Lung (tissue), 12 donors: ENCODE data around the gene HPSE2. TPM values are rescaled to one million over a fixed set of nuclear protein-coding genes. Genes with fewer than 3 reads are reported as not detected.

Experiments
- ATAC-seq: fragments of 200-7000 bp; cut with Tn5 transposase; one replicate; pipeline ENCODE4 v1.9.1; 2020; ENCODE audit warnings: moderate number of reproducible peaks; ENCODE audit not compliant: insufficient read depth, low FRiP score
- DNase-seq, 3 donors: peaks; one replicate each; pipeline ENCODE4 v3.0.0-alpha.2; 2013 to 2017
- H3K27ac ChIP-seq, 2 donors: one replicate each; pipeline ENCODE4 v1.5.1; 2013; ENCODE audit warnings: mild to moderate bottlenecking in 2 of 2, moderate library complexity in 2 of 2, control low read depth in 1 of 2, inconsistent platforms in 1 of 2, low read depth in 1 of 2, low read length in 1 of 2
- H3K27me3 ChIP-seq, 3 donors: one replicate each; pipeline ENCODE4 v1.5.1; 2013; ENCODE audit warnings: low read length in 2 of 3; ENCODE audit not compliant: control insufficient read depth in 3 of 3, insufficient read depth in 3 of 3
- H3K36me3 ChIP-seq, 4 donors: one replicate each; pipeline ENCODE4 v1.5.1; 2013; ENCODE audit warnings: low read length in 4 of 4, mild to moderate bottlenecking in 1 of 4, moderate library complexity in 1 of 4; ENCODE audit not compliant: control insufficient read depth in 4 of 4, insufficient read depth in 4 of 4
- H3K4me1 ChIP-seq, 5 donors: one replicate each; pipeline ENCODE4 v1.5.1; 2013; ENCODE audit warnings: low read length in 5 of 5, mild to moderate bottlenecking in 2 of 5, moderate library complexity in 1 of 5; ENCODE audit not compliant: control insufficient read depth in 5 of 5, insufficient read depth in 5 of 5
- H3K4me3 ChIP-seq: one replicate; pipeline ENCODE4 v1.5.1; 2013; ENCODE audit warnings: mild to moderate bottlenecking, control low read depth, moderate library complexity
- H3K9ac ChIP-seq, 2 donors: one replicate each; pipeline ENCODE4 v1.5.1; 2013; ENCODE audit warnings: low read length in 2 of 2, control low read depth in 1 of 2; ENCODE audit not compliant: insufficient read depth in 1 of 2
- H3K9me3 ChIP-seq, 4 donors: one replicate each; pipeline ENCODE4 v1.5.1; 2013; ENCODE audit warnings: low read length in 3 of 4, mild to moderate bottlenecking in 1 of 4, moderate library complexity in 1 of 4; ENCODE audit not compliant: control insufficient read depth in 4 of 4, insufficient read depth in 3 of 4
- WGBS, 2 donors: extraction: QIAGEN DNeasy Blood & Tissue Kit; methylation state at CpG; one replicate each; pipeline ENCODE4 v1.1.7; 2013; 5-methylcytosine and 5-hydroxymethylcytosine counted together
- polyA plus RNA-seq, 2 donors: library from polyadenylated mRNA; stranded (reverse); fragments of 200-250 nt; gene quantifications; one replicate each; pipeline ENCODE4 v1.2.1, GENCODE V29; 2013
- total RNA-seq, 2 donors: library from RNA; depleted of rRNA in 1 of 2; stranded (reverse); fragments of >200 nt in 1 of 2; gene quantifications; one replicate each; pipeline ENCODE4 v1.2.1, GENCODE V29; 2014 to 2021
- TF ChIP-seq, protein P1 (sequence below): IDR thresholded peaks from 2 replicates; pipeline ENCODE4 v1.5.1; 2012; ENCODE audit warnings: mild to moderate bottlenecking; ENCODE audit errors: control extremely low read depth, extremely low read depth
- donor health status: control.
- donor health status: control.
- donor health status: Bipolar disorder and iron deficiency.
- donor health status: healthy.
- donor health status: DM: yes; HTN: yes; CAD: no.

HPSE2 gene
- total and polyA plus RNA-seq, 4 donors = 0.32 to 47.3 (median 1.9) TPM

- no peak for ATAC-seq
- no peak overlapping the region for H3K27ac ChIP-seq
- no peaks in the 10 kb centered on the region for H3K36me3 ChIP-seq
- H3K27me3 ChIP-seq = no peaks in the 10 kb centered on the region
- no peak overlapping the region for H3K4me3 ChIP-seq
- no peak for DNase-seq
- peaks cover 0 to 2% (median 0%) of the 10 kb centered on the region in 4 donors for H3K9me3 ChIP-seq
- H3K4me1 ChIP-seq = peaks cover 0 to 1% (median 0%) of the 10 kb centered on the region in 5 donors
- no peak overlapping the region for H3K9ac ChIP-seq
- 46 to 59% methylated on average over 4 of the region's 4 CpGs for WGBS, 2 donors
- TF ChIP-seq, protein P1, sequence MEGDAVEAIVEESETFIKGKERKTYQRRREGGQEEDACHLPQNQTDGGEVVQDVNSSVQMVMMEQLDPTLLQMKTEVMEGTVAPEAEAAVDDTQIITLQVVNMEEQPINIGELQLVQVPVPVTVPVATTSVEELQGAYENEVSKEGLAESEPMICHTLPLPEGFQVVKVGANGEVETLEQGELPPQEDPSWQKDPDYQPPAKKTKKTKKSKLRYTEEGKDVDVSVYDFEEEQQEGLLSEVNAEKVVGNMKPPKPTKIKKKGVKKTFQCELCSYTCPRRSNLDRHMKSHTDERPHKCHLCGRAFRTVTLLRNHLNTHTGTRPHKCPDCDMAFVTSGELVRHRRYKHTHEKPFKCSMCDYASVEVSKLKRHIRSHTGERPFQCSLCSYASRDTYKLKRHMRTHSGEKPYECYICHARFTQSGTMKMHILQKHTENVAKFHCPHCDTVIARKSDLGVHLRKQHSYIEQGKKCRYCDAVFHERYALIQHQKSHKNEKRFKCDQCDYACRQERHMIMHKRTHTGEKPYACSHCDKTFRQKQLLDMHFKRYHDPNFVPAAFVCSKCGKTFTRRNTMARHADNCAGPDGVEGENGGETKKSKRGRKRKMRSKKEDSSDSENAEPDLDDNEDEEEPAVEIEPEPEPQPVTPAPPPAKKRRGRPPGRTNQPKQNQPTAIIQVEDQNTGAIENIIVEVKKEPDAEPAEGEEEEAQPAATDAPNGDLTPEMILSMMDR = no peak
These were observed 668.1 kb downstream of the HPSE2 start for GRCh38 chr10:98567391-98568133.

- Histone ChIP-seq H3K27ac (no peak overlapping the region), H3K4me3 (no peak overlapping the region), H3K9me3 (peaks cover 0 to 2% (median 0%) of the 10 kb centered on the region in 4 donors), H3K9ac (no peak overlapping the region), H3K27me3 (no peaks in the 10 kb centered on the region), H3K4me1 (peaks cover 0 to 1% (median 0%) of the 10 kb centered on the region in 5 donors), H3K36me3 (no peaks in the 10 kb centered on the region)
- WGBS, 2 donors = 54 to 58% methylated on average over 2 of the region's 2 CpGs
- DNase-seq (no peak), ATAC-seq (no peak)
- TF ChIP-seq, protein P1 = no peak
These were observed 671.8 kb downstream of the HPSE2 start for GRCh38 chr10:98563811-98564210.

DNA sequence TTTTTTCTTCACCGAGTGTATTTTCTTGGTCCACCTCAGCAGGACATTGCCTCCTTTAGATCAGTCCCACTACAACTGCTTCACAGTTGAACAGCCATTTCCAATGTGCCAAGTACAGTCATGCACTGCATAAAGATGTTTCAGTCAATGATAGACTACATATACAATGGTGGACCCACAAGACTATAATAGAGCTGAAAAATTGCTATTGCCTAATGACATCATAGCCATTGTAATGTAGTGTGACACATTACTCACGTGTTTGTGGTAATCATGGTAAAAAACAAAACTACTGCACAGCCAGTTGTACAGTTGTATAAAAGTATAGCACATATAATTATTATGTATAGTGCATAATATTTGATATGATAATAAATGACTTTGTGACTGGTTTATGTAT, 675.1 kb downstream of the HPSE2 start:
- Histone ChIP-seq H3K27me3 (no peaks in the 10 kb centered on the region), H3K9me3 (no peaks in the 10 kb centered on the region), H3K4me1 (peaks cover 0 to 1% (median 0%) of the 10 kb centered on the region in 5 donors), H3K36me3 (no peaks in the 10 kb centered on the region), H3K4me3 (no peak overlapping the region), H3K9ac (no peak overlapping the region), H3K27ac (no peak overlapping the region)
- TF ChIP-seq, protein P1 = no peak
- WGBS, 2 donors = 75 to 90% methylated on average over 2 of the region's 2 CpGs
- ATAC-seq (no peak), DNase-seq (no peak)
